GM23248 (cell line): ENCODE data around the gene GABRG3.

Source experiments
- EZH2 ChIP-seq: fragments of 200-600 bp; sonication (generic); IDR thresholded peaks from 2 replicates; pipeline ENCODE4 v1.6.1; 2018; ENCODE audit warnings: antibody characterized with exemption, mild to moderate bottlenecking; ENCODE audit not compliant: insufficient read depth, poor library complexity, severe bottlenecking
- EZH2phosphoT487 ChIP-seq: fragments of 200-600 bp; sonication (generic); IDR thresholded peaks from 2 replicates; pipeline ENCODE4 v1.6.1; 2018; ENCODE audit warnings: antibody characterized with exemption, moderate library complexity, mild to moderate bottlenecking, low read depth; ENCODE audit not compliant: insufficient read depth

- TF ChIP-seq EZH2phosphoT487, result no peak
- TF ChIP-seq EZH2, result no peak
Measured at GRCh38 chr15:27399241-27399640, 428.3 kb downstream of the GABRG3 start.
